GM12865 (cell line): Measurements from ENCODE around the gene COL4A4.
A peak's percentile ranks its signal among the peaks of the same experiment; 100 is the strongest.

Experiments
- DNase-seq: peaks from one replicate; pipeline ENCODE4 v3.0.0; 2010; ENCODE audit warnings: low read depth
- H3K4me3 ChIP-seq: 2 replicates; pipeline ENCODE4 v1.5.1; 2011; ENCODE audit warnings: mild to moderate bottlenecking, low read depth, low read length, control low read depth
- CTCF ChIP-seq: IDR thresholded peaks from 2 replicates; pipeline ENCODE4 v1.5.1; 2011; ENCODE audit warnings: low read length, control low read depth, low read depth, inconsistent platforms; ENCODE audit not compliant: insufficient read depth; ENCODE audit errors: missing control alignments

Gene COL4A4

GRCh38 chr2:227198866-227199265, 34.9 kb upstream of the COL4A4 start:
- no peak overlapping the region for H3K4me3 ChIP-seq
- TF ChIP-seq CTCF: no peak
- no peak for DNase-seq

- no peak for TF ChIP-seq CTCF
- DNase-seq: no peak
- H3K4me3 ChIP-seq: no peak overlapping the region
These were observed 30.2 kb upstream of the COL4A4 start for GRCh38 chr2:227194219-227194618.

GRCh38 chr2:227192491-227192890, 28.5 kb upstream of the COL4A4 start:
- no peak overlapping the region for H3K4me3 ChIP-seq
- TF ChIP-seq CTCF: no peak
- peak; percentile 33 for DNase-seq

- TF ChIP-seq CTCF: no peak
- no peak for DNase-seq
These were observed 27.4 kb upstream of the COL4A4 start for GRCh38 chr2:227191367-227191766.

GRCh38 chr2:227188292-227188691, 24.3 kb upstream of the COL4A4 start:
- DNase-seq: peak; percentile 83
- H3K4me3 ChIP-seq: peak overlapping the region; percentile 24
- no peak for TF ChIP-seq CTCF

More at GRCh38 chr2:227191367-227191766, 27.4 kb upstream of the COL4A4 start:
- no peak overlapping the region for H3K4me3 ChIP-seq

- no peak for TF ChIP-seq CTCF
- peak; percentile 16 for DNase-seq
- H3K4me3 ChIP-seq: no peak overlapping the region
These were observed 22.7 kb upstream of the COL4A4 start for GRCh38 chr2:227186751-227187150.

GRCh38 chr2:227185615-227186232, 21.7 kb upstream of the COL4A4 start:
- no peak for TF ChIP-seq CTCF
- H3K4me3 ChIP-seq: no peak overlapping the region
- DNase-seq: no peak
